Hematopoietic multipotent progenitor cell treated with erythropoietin and hydrocortisone succinate and interleukin-3 and kit ligand, for 8 days (in vitro differentiated cells): Measurements from ENCODE around the gene CNR2.

Experiments used
- DNase-seq: peaks from one replicate; pipeline ENCODE4 v3.0.0-alpha.2; 2015

Gene CNR2

GRCh38 chr1:23913212-23913880 is at the start of gene CNR2:
CNR2 (minus strand) TSS chr1:23913362; CDS start chr1:23875617, 37,745 bp downstream.
- DNase-seq, result peak; percentile 71

- peak; percentile 20 for DNase-seq
Measured at GRCh38 chr1:23960291-23961020, 47.3 kb upstream of the CNR2 start.

GRCh38 chr1:23959461-23960290 is 46.5 kb upstream of the CNR2 start, which contains the start of gene PNRC2:
PNRC2 (plus strand) TSS chr1:23959828; CDS start chr1:23961458, 1,630 bp downstream.
- DNase-seq, result peak; percentile 95

- DNase-seq, result peak; percentile 97
Measured at GRCh38 chr1:23958810-23959460, 45.8 kb upstream of the CNR2 start.

GRCh38 chr1:23958040-23958809 is 45.1 kb upstream of the CNR2 start:
- DNase-seq, result peak; percentile 42

GRCh38 chr1:23957096-23957495 is 43.9 kb upstream of the CNR2 start:
- no peak for DNase-seq

- DNase-seq, result no peak
Measured at GRCh38 chr1:23953020-23953419, 39.9 kb upstream of the CNR2 start.

GRCh38 chr1:23947366-23947765 is 34.2 kb upstream of the CNR2 start:
- no peak for DNase-seq

GRCh38 chr1:23936481-23937176 is 23.5 kb upstream of the CNR2 start:
- no peak for DNase-seq

- no peak for DNase-seq
Measured at GRCh38 chr1:23931491-23931880, 18.3 kb upstream of the CNR2 start.

- DNase-seq, result no peak
Measured at GRCh38 chr1:23930861-23931490, 17.8 kb upstream of the CNR2 start.

- no peak for DNase-seq
Measured at GRCh38 chr1:23930270-23930669, 17.1 kb upstream of the CNR2 start.

- DNase-seq, result no peak
Measured at GRCh38 chr1:23928789-23929188, 15.6 kb upstream of the CNR2 start.

GRCh38 chr1:23927097-23927496 is 13.9 kb upstream of the CNR2 start:
- DNase-seq, result no peak

GRCh38 chr1:23925279-23925678 is 12.1 kb upstream of the CNR2 start:
- no peak for DNase-seq

GRCh38 chr1:23924601-23925000 is 11.4 kb upstream of the CNR2 start:
- DNase-seq, result no peak

- no peak for DNase-seq
Measured at GRCh38 chr1:23923592-23924499, 10.7 kb upstream of the CNR2 start.

GRCh38 chr1:23922321-23922943 is 9.3 kb upstream of the CNR2 start:
- DNase-seq, result no peak
